ENCODE results near the gene CDKN1C.
"Not testable (repeated sequence)": the region's sequence is repeated elsewhere in the genome, so short reads cannot be mapped to it uniquely, and the experiment has no call there.

Gene CDKN1C

GRCh38 chr11:2922655-2923054, 37.1 kb upstream of the CDKN1C start:
- DNase-seq = no peak

GRCh38 chr11:2921742-2922493, 36.3 kb upstream of the CDKN1C start:
- DNase-seq = no peak

DNA sequence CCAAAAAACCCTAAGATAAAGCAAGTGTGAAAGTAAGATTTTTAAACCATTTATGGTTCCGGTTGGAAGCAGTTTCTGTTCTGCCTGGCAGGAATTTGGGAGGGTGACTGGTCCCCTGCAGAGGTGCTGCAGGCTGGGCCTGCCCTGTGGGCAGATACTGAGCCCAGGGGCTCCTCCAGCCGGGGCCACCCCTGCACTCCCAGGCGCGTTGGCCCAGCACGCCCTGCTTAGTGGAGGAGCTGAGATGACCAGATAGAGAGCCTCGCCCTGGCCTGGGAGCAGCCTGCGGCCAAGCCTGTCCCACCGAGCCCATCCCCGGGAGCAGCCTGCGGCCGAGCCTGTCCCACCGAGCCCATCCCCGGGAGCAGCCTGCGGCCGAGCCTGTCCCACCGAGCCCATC, 35.7 kb upstream of the CDKN1C start:
- no peak for DNase-seq

GRCh38 chr11:2920343-2920742, 34.8 kb upstream of the CDKN1C start:
- no peak for DNase-seq

- no peak for DNase-seq
These were observed 34.3 kb upstream of the CDKN1C start for GRCh38 chr11:2919837-2920236.

DNA sequence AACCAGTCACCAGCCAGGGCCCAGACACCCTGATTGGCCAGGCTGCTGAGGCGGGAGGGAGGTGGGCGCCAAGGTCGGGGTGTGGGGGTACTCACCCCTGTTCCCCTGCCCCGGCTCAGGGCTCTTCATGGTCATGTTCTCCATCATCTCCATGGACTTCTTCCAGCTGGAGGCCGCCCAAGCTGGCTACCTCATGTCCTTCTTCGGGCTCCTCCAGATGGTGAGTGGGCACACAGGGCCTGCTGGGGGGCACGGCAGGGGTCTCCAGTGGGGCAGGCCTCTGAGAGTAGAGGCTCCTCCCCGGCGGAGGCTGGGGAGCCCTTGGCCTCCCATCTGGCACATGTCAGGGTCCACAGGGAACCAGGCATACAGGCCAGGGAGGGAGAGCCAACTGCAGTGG, 33.6 kb upstream of the CDKN1C start:
- DNase-seq = no peak

GRCh38 chr11:2917842-2918490, 32.4 kb upstream of the CDKN1C start:
- no peak for DNase-seq

- no peak for DNase-seq
These were observed 31.5 kb upstream of the CDKN1C start for GRCh38 chr11:2916892-2917645.

- no peak for DNase-seq
These were observed 30.7 kb upstream of the CDKN1C start for GRCh38 chr11:2916114-2916891.

GRCh38 chr11:2915473-2915872, 29.9 kb upstream of the CDKN1C start:
- no peak for DNase-seq

DNA sequence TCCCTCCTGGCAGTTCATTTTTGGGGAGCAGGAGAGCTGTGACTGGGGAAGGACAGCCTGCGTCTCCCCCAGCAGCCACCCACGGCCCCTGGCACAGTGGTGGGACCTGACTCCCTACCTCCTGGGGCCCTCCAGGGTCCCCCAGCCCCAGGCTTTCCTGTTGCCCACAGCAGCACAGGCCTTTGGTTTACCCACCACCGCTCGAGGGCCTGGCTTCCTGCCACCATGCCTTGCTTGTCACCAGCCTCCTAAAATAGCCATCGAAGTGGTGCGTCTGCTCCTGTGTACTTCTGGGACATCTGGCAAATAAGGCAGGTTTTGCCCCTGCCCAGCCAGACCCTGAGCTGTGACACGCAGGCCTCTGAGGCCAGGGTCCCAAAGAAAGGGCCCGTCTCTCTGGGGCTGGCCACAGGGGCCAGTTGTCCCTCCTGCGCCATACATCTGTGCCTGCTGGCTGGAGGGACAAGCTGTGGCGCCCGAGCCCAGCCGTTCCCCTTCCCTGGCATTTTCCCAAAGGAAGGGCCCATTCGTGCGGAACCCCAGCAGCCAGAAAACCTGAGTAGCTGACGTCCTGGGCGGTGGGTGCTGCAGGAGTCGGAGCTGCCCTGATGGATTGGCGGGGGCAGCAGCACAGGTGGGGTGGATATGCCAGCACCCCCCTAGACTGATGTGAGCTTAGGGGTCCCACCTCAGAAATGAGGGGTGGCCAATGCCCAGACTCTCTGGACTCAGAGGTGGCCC, 29.1 kb upstream of the CDKN1C start:
- DNase-seq = no peak

- no peak for DNase-seq
These were observed 28.2 kb upstream of the CDKN1C start for GRCh38 chr11:2913776-2914175.

DNA sequence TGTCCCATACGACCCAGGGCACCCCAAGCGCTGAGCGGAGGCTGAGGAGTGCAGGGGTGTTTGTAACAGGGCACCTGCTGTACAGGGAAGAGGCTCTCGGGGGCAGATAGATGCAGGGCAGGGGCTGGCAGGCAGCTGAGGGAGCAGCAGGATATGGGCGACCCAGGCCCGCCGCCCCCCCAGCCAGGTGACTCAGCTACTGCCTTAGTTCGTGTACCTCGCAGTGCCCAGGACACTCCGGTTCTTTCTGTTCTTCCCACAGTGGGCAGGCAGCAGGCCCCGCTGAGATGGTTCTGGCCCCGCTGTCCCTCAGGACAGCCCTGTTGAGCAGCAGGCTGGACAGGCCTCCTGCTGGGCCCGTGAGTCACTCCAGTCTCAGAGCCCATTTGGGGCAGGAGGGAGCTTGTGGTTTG, 27.4 kb upstream of the CDKN1C start:
- DNase-seq = no peak

DNA sequence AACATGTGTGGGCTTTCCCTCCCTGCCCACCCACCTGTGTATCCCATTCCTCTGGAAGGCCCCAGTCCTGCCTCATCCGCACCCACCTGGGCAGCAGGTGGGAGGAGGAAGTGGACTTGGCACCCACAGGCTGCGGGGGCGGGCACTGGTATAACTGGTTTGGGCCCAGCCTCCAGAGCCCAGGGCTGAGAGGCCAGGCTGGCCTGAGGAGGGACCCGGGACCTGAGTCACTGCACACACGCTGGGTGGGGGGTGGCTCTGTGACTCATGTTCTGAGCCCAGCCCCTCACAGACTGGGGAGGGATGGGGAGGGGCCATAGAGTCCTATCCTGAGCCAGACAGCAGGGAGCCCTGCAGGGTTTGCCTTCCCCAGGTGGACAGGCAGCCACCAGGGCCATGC, 26.9 kb upstream of the CDKN1C start:
- DNase-seq = no peak

DNA sequence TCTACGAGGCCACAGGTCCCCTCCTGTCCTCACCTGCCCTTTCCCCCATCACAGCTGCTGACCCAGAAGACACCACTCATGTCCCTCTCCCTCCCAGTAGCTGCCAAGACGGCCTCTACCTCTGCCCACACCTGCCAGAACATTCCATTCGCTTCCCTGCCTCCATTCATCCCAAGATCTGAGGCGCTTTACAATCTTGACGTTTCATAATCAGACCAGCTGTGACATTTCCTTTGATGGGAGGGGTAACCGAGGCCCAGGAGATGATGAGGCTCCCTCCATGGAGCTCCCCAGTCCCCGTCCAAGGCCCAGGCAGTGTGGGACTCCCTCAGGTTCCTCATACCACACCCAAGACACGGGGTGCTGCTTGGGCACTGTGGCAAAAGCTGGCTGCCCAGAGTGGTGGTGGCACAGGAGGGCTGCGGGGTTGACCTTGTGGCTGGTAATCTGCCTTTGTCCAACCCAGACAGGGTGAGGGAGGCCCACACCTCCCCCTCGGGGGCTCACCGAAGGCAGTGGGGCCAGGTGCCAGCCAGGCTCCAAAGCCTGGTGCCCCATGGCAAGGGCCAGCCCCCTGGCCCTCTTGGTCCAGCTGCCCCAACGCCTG, 26.3 kb upstream of the CDKN1C start:
- DNase-seq = no peak

- no peak for DNase-seq
These were observed 25.7 kb upstream of the CDKN1C start for GRCh38 chr11:2911088-2911784.

- no peak for DNase-seq
These were observed 24.9 kb upstream of the CDKN1C start for GRCh38 chr11:2910401-2910955.

DNA sequence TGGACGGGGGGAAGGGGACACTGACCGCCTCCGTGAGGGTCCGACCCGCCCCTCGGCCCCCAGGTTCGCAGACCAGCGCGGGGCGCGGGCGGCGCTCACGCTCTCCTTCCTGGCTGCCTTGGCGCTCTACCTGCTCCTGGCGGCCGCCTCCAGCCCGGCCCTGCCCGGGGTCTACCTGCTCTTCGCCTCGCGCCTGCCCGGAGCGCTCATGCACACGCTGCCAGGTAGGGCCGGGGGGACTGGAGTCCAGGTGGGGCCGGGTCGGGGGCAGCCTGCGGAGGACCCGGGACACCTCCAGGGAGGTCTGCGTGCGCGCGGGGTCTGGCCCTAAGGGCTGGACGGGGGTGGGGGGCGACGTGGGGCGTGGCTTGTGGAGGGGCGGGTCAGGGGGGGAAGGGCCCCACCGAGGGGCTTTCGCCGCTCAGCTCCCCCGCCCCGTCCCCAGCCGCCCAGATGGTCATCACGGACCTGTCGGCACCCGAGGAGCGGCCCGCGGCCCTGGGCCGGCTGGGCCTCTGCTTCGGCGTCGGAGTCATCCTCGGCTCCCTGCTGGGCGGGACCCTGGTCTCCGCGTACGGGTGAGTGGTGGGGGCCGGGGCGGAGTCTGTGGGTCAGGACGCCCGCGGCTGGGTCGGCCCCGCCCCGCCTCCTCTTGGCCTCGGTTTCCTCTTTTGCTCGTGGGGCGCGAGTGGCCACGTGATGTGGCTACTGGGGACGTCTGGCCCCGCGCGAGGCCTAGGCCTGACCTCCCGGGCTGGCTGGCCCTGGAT, 23.7 kb upstream of the CDKN1C start:
- no peak for DNase-seq

DNA sequence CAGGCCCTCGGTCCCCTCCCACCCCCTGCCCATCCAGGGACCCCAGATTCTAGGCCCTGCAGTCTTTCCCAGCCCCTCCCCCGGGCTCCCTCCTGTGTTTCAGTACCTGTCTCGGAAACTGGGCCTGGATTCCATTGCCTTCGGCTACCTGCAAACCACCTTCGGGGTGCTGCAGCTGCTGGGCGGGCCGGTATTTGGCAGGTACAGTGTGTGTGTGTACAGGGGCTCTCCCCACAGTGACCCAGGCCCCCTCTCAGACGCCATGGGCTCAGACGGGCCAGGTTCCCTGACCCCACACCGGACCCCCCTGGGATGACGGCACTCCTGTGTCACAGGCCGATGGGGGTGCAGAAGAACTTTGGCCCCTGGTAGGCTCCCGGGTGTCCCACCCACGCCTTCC, 22.6 kb upstream of the CDKN1C start:
- DNase-seq = no peak

- not testable (repeated sequence) for DNase-seq
These were observed 19.7 kb upstream of the CDKN1C start for GRCh38 chr11:2905299-2905698.

Measured in activated CD4-positive, alpha-beta T cell treated with anti-CD3 and anti-CD28 coated beads, Interleukin-2, amount 50 U/mL, for 1 hour (primary cell).